Esophagus muscularis mucosa (tissue), 4 donors: ENCODE data around the gene PLPPR2. TPM values are rescaled to one million over a fixed set of nuclear protein-coding genes. Genes with fewer than 3 reads are reported as not detected.

Experiments
- DNase-seq: peaks from one replicate; pipeline ENCODE4 v3.0.0-alpha.2; 2017; ENCODE audit errors: extremely low spot score
- H3K27ac ChIP-seq, 4 donors: fragments of 200-600 bp; sonication (generic); replicated peaks in 1 of 4; 1 replicate in 3 of 4; 2 replicates in 1 of 4; pipeline ENCODE4 v1.5.1; 2016 to 2019; ENCODE audit warnings: mild to moderate bottlenecking in 1 of 4
- H3K27me3 ChIP-seq, 4 donors: fragments of 200-600 bp; sonication (generic); one replicate each; pipeline versions ENCODE4 v1.5.1 to v1.6.0; 2016 to 2019
- H3K36me3 ChIP-seq, 4 donors: fragments of 200-600 bp; sonication (generic); one replicate each; pipeline ENCODE4 v1.5.1; 2016 to 2019
- H3K4me1 ChIP-seq, 4 donors: fragments of 200-600 bp; sonication (generic); one replicate each; pipeline ENCODE4 v1.5.1; 2016 to 2019
- H3K4me3 ChIP-seq, 4 donors: fragments of 200-600 bp; sonication (generic); 1 replicate in 2 of 4; 2 replicates in 2 of 4; pipeline ENCODE4 v1.5.1; 2016 to 2019; ENCODE audit warnings: mild to moderate bottlenecking in 4 of 4, moderate library complexity in 1 of 4
- H3K9me3 ChIP-seq, 4 donors: fragments of 200-600 bp; sonication (generic); 1 replicate in 3 of 4; 2 replicates in 1 of 4; pipeline ENCODE4 v1.5.1; 2016 to 2019
- CTCF ChIP-seq, 3 experiments: fragments of 200-600 bp in 2 of 3; fragments of 450-650 bp in 1 of 3; sonication (generic) in 2 of 3; IDR thresholded peaks; one replicate each; pipeline ENCODE4 v1.5.1; 2017 to 2019; ENCODE audit warnings: antibody characterized with exemption in 3 of 3, mild to moderate bottlenecking in 2 of 3, moderate library complexity in 1 of 3
- EP300 ChIP-seq: sonication (generic); formaldehyde crosslinking; IDR thresholded peaks from one replicate; pipeline ENCODE4 v1.6.1; 2017; ENCODE audit warnings: antibody characterized with exemption
- POLR2A ChIP-seq: fragments of 450-650 bp; IDR thresholded peaks from one replicate; pipeline ENCODE4 v1.6.1; 2017; ENCODE audit warnings: antibody characterized with exemption, moderate library complexity, mild to moderate bottlenecking, low read depth
- POLR2AphosphoS5 ChIP-seq, 2 donors: sonication (generic); formaldehyde crosslinking; IDR thresholded peaks; one replicate each; pipeline ENCODE4 v1.6.1; 2017; ENCODE audit warnings: antibody characterized with exemption in 2 of 2
- WGBS: methylation state at CpG from one replicate; pipeline ENCODE4 v1.1.5; 2018; 5-methylcytosine and 5-hydroxymethylcytosine counted together
- intact Hi-C: fragments of 100-400 bp; cut with DNase I; formaldehyde crosslinking; loops from one replicate; pipeline ENCODE4 v1.15.1; 2023
- total RNA-seq, 4 donors: library from RNA; depleted of rRNA; stranded (reverse); fragments of >200 nt; gene quantifications; one replicate each; pipeline versions ENCODE4 v1.1.0 to v1.2.1, GENCODE V29; 2016

PLPPR2 gene
- total RNA-seq, 4 donors from 2014 or later, result 32.0 to 49.8 (median 37.5) TPM

- intact Hi-C loops, result no loop called here
- H3K4me1 ChIP-seq, result peaks cover 0 to 10% (median 0%) of the 10 kb centered on the region in 4 donors
- no peaks in the 10 kb centered on the region for H3K27me3 ChIP-seq
- no peak overlapping the region for H3K4me3 ChIP-seq
- WGBS, result 83% methylated on average over 6 of the region's 10 CpGs
- H3K27ac ChIP-seq, result no peak overlapping the region
- no peak for DNase-seq
- TF ChIP-seq CTCF (IDR thresholded peaks at IDR 0.05) (no peak), POLR2A (no peak), EP300 (no peak), POLR2AphosphoS5 (IDR thresholded peaks at IDR 0.05) (no peak)
- H3K9me3 ChIP-seq, result no peaks in the 10 kb centered on the region
- peaks cover 18 to 85% (median 68%) of the 10 kb centered on the region in 4 donors for H3K36me3 ChIP-seq
Measured at GRCh38 chr19:11363881-11364280, 8.6 kb downstream of the PLPPR2 start.

GRCh38 chr19:11364296-11364904, 9.2 kb downstream of the PLPPR2 start:
- H3K9me3 ChIP-seq, result no peaks in the 10 kb centered on the region
- no peak for TF ChIP-seq POLR2AphosphoS5 (IDR thresholded peaks at IDR 0.05)
- no peak for TF ChIP-seq CTCF (IDR thresholded peaks at IDR 0.05)
- no peak for TF ChIP-seq POLR2A
- TF ChIP-seq EP300, result no peak
- peaks cover 16 to 82% (median 66%) of the 10 kb centered on the region in 4 donors for H3K36me3 ChIP-seq
- H3K27me3 ChIP-seq, result no peaks in the 10 kb centered on the region
- no peak overlapping the region for H3K4me3 ChIP-seq
- H3K27ac ChIP-seq, result no peak overlapping the region
- WGBS, result 93% methylated on average over 15 of the region's 28 CpGs
- DNase-seq, result no peak
- intact Hi-C loops, result no loop called here
- H3K4me1 ChIP-seq, result peaks cover 0 to 10% (median 0%) of the 10 kb centered on the region in 4 donors

- 65% methylated on average over 5 of the region's 5 CpGs for WGBS
- Histone ChIP-seq H3K36me3 (peaks cover 12 to 79% (median 65%) of the 10 kb centered on the region in 4 donors), H3K27ac (no peak overlapping the region)
Measured at GRCh38 chr19:11364935-11365334, 9.7 kb downstream of the PLPPR2 start.

GRCh38 chr19:11365557-11366117, 10.4 kb downstream of the PLPPR2 start:
- intact Hi-C loops, result no loop called here
- H3K9me3 ChIP-seq, result no peaks in the 10 kb centered on the region
- H3K36me3 ChIP-seq, result peaks cover 12 to 75% (median 61%) of the 10 kb centered on the region in 4 donors
- DNase-seq, result no peak
- H3K27me3 ChIP-seq, result no peaks in the 10 kb centered on the region
- peaks cover 0 to 10% (median 0%) of the 10 kb centered on the region in 4 donors for H3K4me1 ChIP-seq
- H3K4me3 ChIP-seq, result no peak overlapping the region
- WGBS, result 64% methylated on average over 7 of the region's 7 CpGs
- no peak overlapping the region for H3K27ac ChIP-seq
- TF ChIP-seq POLR2A (no peak), EP300 (no peak), CTCF (IDR thresholded peaks at IDR 0.05) (no peak), POLR2AphosphoS5 (IDR thresholded peaks at IDR 0.05) (no peak)

More at GRCh38 chr19:11364935-11365334, 9.7 kb downstream of the PLPPR2 start:
- TF ChIP-seq CTCF (IDR thresholded peaks at IDR 0.05), result no peak
- no peak for TF ChIP-seq POLR2AphosphoS5 (IDR thresholded peaks at IDR 0.05)
- TF ChIP-seq POLR2A, result no peak
- TF ChIP-seq EP300, result no peak
- DNase-seq, result no peak
- Histone ChIP-seq H3K27me3 (no peaks in the 10 kb centered on the region), H3K9me3 (no peaks in the 10 kb centered on the region), H3K4me1 (peaks cover 0 to 10% (median 0%) of the 10 kb centered on the region in 4 donors), H3K4me3 (no peak overlapping the region)
- intact Hi-C loops, result no loop called here

- H3K4me3 ChIP-seq, result no peak overlapping the region
- H3K36me3 ChIP-seq, result peaks cover 5 to 56% (median 42%) of the 10 kb centered on the region in 4 donors
- TF ChIP-seq EP300, result no peak
- TF ChIP-seq CTCF (IDR thresholded peaks at IDR 0.05), result no peak
- TF ChIP-seq POLR2AphosphoS5 (IDR thresholded peaks at IDR 0.05), result no peak
- TF ChIP-seq POLR2A, result no peak
- DNase-seq, result no peak
- H3K27me3 ChIP-seq, result no peaks in the 10 kb centered on the region
- WGBS, result 92% methylated on average over 2 of the region's 2 CpGs
- no peaks in the 10 kb centered on the region for H3K9me3 ChIP-seq
- intact Hi-C loops, result no loop called here
- H3K4me1 ChIP-seq, result peaks cover 0 to 10% (median 0%) of the 10 kb centered on the region in 4 donors
- H3K27ac ChIP-seq, result no peak overlapping the region
Measured at GRCh38 chr19:11367528-11367927, 12.3 kb downstream of the PLPPR2 start.
